ENCODE data around the gene ANXA6. TPM values are rescaled to one million over a fixed set of nuclear protein-coding genes. Genes with fewer than 3 reads are reported as not detected.

The ANXA6 gene
- total RNA-seq, 4 donors from 2014 or later, result 8.6 to 80.3 (median 24.9) TPM

DNA sequence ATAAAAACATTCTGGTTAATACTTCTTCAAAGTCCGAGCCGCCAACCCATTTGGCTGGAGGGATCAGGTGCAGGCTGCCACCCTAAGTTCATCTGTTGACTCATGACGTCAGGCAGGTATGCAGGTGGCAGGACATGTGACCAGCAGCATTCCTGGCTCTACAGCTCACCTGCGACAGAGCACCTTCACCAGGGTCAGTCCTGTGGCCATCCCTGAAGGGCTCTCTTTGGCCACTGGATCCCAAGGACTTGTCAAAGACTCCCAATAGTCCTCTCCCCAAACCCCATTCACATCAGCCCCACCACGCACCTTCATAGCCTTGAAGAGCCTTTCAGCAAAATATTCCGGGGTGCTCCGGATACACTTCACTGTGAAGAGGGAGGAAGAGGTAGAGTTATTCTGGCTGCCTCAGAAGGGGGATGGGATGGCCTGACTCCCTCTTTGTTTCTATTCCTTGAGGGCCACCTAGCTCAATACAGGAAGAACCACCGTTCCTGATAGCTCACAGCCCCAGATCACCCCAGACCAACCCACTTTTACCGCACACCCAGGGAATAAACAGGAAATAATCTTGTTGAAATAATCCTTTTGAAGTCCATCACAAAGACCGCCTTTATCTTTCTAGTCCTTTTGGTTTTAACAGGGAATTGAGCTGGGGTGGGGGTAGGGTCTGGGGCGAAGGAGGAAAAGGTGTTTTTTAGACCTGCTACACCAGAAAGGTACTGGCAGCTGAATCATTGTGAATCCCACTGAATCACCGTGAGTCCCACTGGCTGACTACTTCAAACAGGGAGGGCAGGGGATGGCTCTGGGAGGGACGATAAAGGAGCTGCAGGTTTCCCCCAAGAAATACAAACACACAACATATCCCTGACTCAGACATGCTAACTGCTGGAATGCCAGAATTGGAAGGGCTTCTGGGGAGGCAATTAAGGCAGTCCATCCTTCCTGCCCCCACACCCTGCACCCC lies 26.4 kb downstream of the ANXA6 start:
- Histone ChIP-seq H3K36me3 (peaks cover 2 to 96% (median 12%) of the 10 kb centered on the region in 3 donors), H3K27ac (peak overlapping the region in 1 of 4 donors; percentile 3), H3K4me1 (peaks cover 0 to 4% (median 0%) of the 10 kb centered on the region in 3 donors), H3K9me3 (no peaks in the 10 kb centered on the region), H3K27me3 (no peaks in the 10 kb centered on the region), H3K4me3 (no peak overlapping the region)
- WGBS, 2 donors, result 83 to 88% methylated on average over 10 to 12 of the region's 13 CpGs
- no peak for TF ChIP-seq POLR2A (IDR thresholded peaks at IDR 0.05)
- TF ChIP-seq, protein P1, sequence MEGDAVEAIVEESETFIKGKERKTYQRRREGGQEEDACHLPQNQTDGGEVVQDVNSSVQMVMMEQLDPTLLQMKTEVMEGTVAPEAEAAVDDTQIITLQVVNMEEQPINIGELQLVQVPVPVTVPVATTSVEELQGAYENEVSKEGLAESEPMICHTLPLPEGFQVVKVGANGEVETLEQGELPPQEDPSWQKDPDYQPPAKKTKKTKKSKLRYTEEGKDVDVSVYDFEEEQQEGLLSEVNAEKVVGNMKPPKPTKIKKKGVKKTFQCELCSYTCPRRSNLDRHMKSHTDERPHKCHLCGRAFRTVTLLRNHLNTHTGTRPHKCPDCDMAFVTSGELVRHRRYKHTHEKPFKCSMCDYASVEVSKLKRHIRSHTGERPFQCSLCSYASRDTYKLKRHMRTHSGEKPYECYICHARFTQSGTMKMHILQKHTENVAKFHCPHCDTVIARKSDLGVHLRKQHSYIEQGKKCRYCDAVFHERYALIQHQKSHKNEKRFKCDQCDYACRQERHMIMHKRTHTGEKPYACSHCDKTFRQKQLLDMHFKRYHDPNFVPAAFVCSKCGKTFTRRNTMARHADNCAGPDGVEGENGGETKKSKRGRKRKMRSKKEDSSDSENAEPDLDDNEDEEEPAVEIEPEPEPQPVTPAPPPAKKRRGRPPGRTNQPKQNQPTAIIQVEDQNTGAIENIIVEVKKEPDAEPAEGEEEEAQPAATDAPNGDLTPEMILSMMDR (IDR thresholded peaks at IDR 0.05), result no peak
- no peak for DNase-seq
- intact Hi-C loops (cut with DNase I), result no loop called here

DNA sequence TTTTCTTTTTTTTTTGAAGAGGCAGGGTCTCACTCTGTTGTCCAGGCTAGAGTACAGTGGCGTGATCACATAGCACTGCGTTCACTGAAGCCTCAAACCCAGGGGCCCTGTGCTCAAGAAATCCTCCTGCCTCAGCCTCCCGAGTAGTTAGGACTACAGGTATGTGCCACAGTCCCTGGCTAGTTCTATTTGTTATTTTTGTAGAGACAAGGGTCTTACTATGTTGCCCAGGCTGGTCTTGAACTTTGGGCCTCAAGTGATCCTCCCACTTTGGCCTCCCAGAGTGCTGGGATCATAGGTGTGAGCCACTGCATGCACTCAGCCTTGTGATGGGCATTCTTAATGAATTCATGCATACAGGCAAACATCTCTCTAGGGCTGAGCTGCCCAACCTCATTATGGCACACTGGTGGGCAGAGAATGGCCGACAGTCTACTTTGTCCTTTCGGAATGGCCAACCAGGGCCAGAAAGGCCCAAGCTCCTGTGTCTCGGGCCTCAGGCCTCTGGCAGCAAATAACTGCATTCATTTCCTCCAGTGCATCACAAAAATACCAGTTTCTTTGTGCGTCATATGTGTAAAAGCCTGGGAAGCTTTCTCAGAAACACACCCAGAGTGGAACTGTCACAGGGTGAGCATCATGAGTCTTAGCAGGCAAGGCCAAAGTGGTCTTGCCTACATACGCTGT lies 27.2 kb downstream of the ANXA6 start:
- 88 to 97% methylated on average over 6 to 7 of the region's 8 CpGs for WGBS, 2 donors
- no peak for DNase-seq
- no peak overlapping the region for H3K4me3 ChIP-seq
- H3K36me3 ChIP-seq, result peaks cover 0 to 95% (median 12%) of the 10 kb centered on the region in 3 donors
- H3K9me3 ChIP-seq, result no peaks in the 10 kb centered on the region
- TF ChIP-seq, protein P1 (IDR thresholded peaks at IDR 0.05), result no peak
- TF ChIP-seq POLR2A (IDR thresholded peaks at IDR 0.05), result no peak
- peaks cover 0 to 10% (median 0%) of the 10 kb centered on the region in 3 donors for H3K4me1 ChIP-seq
- H3K27me3 ChIP-seq, result no peaks in the 10 kb centered on the region
- H3K27ac ChIP-seq, result no peak overlapping the region
- intact Hi-C loops (cut with DNase I), result no loop called here

DNA sequence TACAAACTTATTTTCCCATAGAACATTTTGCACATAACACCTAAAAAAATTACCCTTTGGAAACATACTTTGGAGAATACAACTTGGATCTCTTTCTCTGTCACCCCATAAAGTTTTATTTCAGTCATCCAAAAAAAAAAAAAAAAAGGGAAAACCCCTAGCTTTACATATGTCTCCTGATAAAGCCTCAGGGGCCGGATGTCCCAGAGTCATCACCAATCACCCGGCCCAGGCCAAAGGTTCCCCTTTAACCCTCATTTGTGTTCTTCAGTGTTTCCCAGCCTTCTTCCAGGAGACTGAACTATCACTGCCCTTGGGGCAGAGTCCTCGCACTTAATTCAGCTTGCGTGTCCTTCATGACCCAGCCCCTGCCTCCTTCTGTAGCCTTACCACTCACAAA lies 28.8 kb downstream of the ANXA6 start:
- 67% methylated on average over 4 of the region's 4 CpGs for WGBS, 2 donors
- Histone ChIP-seq H3K4me1 (peaks cover 0 to 18% (median 3%) of the 10 kb centered on the region in 3 donors), H3K27ac (no peak overlapping the region), H3K36me3 (peaks cover 0 to 94% (median 8%) of the 10 kb centered on the region in 3 donors), H3K27me3 (no peaks in the 10 kb centered on the region), H3K9me3 (no peaks in the 10 kb centered on the region), H3K4me3 (no peak overlapping the region)
- TF ChIP-seq POLR2A (IDR thresholded peaks at IDR 0.05), result no peak
- TF ChIP-seq, protein P1 (IDR thresholded peaks at IDR 0.05), result no peak
- DNase-seq, result no peak
- intact Hi-C loops (cut with DNase I), result loop anchor here (10.0 kb wide), 1 partner anchor 106 kb away; no protein-coding TSS in a partner anchor

DNA sequence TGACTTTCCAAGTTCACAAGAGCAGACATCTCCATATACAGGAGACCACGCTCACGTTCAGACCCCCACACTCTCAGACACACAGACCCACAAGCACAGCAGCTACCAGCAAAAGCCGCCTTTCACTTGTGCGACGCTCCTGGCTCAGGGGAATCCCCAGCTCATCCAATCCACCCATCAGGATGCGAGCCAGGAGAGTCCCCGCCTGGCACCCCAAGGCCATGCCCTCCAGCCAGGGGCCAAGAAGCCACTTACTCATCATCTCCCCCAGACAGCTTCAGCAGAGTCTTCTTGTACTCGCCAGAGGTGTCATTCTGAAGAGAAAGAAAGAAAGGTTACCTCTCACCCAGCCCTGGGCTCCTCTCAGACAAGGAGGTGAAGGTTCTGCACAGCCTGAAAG lies 29.7 kb downstream of the ANXA6 start:
- Histone ChIP-seq H3K27ac (no peak overlapping the region), H3K27me3 (no peaks in the 10 kb centered on the region), H3K36me3 (peaks cover 0 to 94% (median 8%) of the 10 kb centered on the region in 3 donors), H3K4me3 (no peak overlapping the region), H3K4me1 (peaks cover 0 to 27% (median 3%) of the 10 kb centered on the region in 3 donors), H3K9me3 (no peaks in the 10 kb centered on the region)
- no peak for DNase-seq
- TF ChIP-seq, protein P1 (IDR thresholded peaks at IDR 0.05), result no peak
- TF ChIP-seq POLR2A (IDR thresholded peaks at IDR 0.05), result no peak
- 70 to 72% methylated on average over 8 of the region's 8 CpGs for WGBS, 2 donors
- intact Hi-C loops (cut with DNase I), result loop anchor here (10.0 kb wide), 1 partner anchor 107 kb away; no protein-coding TSS in a partner anchor

Data from esophagus squamous epithelium (tissue), 5 donors.